ENCODE data around the gene ZC3H4. TPM values are rescaled to one million over a fixed set of nuclear protein-coding genes. Genes with fewer than 3 reads are reported as not detected.
A peak's percentile ranks its signal among the peaks of the same experiment; 100 is the strongest.

ZC3H4 gene
- total RNA-seq, 4 donors from 2014 or later = 25.5 to 40.4 (median 34.2) TPM

DNA sequence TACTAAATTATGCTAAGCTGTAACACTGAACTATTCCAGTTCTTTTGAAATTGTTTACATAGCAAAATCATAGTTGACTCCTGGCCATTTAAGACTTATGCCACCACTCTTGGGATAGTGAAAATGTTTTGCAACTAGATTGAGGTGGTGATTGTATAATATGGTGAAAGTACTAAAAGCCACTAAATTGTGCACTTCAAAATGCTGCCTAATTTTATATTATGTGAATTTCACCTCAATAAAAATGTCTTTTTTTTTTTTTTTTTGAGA, 12.0 kb upstream of the ZC3H4 start:
- TF ChIP-seq, protein P1, sequence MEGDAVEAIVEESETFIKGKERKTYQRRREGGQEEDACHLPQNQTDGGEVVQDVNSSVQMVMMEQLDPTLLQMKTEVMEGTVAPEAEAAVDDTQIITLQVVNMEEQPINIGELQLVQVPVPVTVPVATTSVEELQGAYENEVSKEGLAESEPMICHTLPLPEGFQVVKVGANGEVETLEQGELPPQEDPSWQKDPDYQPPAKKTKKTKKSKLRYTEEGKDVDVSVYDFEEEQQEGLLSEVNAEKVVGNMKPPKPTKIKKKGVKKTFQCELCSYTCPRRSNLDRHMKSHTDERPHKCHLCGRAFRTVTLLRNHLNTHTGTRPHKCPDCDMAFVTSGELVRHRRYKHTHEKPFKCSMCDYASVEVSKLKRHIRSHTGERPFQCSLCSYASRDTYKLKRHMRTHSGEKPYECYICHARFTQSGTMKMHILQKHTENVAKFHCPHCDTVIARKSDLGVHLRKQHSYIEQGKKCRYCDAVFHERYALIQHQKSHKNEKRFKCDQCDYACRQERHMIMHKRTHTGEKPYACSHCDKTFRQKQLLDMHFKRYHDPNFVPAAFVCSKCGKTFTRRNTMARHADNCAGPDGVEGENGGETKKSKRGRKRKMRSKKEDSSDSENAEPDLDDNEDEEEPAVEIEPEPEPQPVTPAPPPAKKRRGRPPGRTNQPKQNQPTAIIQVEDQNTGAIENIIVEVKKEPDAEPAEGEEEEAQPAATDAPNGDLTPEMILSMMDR (IDR thresholded peaks at IDR 0.05) = no peak
- TF ChIP-seq POLR2A (IDR thresholded peaks at IDR 0.05) (no peak), EP300 (IDR thresholded peaks at IDR 0.05) (no peak)
- no peaks in the 10 kb centered on the region for H3K9me3 ChIP-seq
- peaks cover 0 to 10% (median 0%) of the 10 kb centered on the region in 4 donors for H3K4me1 ChIP-seq
- no peak overlapping the region for H3K4me3 ChIP-seq
- no peaks in the 10 kb centered on the region for H3K27me3 ChIP-seq
- no peak for DNase-seq (ENCODE audit: low spot score in 2 of 2)
- H3K27ac ChIP-seq = no peak overlapping the region
- H3K36me3 ChIP-seq = no peaks in the 10 kb centered on the region

DNA sequence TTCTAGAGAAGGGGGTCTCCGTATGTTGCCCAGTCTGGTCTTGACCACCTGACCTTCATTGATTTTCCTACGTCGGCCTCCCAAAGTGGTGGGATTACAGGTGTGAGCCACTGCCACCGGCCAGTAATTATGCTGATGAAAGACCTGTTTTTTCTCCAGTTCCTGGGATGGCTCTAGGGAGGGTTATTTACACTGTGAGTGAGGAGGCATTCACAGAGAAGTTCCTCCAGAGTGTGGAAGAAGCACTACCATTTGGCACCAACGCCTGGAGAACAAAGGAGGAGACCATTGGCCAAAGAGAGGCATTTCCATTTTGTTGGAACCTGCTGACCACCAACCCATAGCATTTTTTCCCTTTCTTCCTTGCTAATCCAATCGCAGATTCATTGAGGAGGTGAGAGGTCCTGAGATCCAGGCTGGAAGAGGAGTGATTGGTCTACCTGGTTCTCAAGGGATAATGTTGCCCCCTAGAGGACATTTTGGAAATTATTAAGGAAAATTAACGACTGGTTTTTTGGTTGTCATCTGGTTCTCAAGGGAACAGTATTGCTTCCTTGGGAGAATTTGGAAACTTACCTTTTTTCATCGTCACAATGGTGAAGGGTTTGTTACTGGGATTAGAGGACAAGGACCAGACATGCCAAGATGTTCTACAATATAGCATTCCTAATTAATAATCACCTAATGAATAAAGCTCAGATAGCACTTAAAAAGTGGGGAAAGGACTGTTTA, 11.5 kb upstream of the ZC3H4 start:
- no peaks in the 10 kb centered on the region for H3K9me3 ChIP-seq
- no peak overlapping the region for H3K27ac ChIP-seq
- no peaks in the 10 kb centered on the region for H3K27me3 ChIP-seq
- WGBS, 2 donors = 40 to 44% methylated on average over 8 of the region's 8 CpGs
- TF ChIP-seq POLR2A (IDR thresholded peaks at IDR 0.05) (no peak), EP300 (IDR thresholded peaks at IDR 0.05) (peak in 1 of 2 donors; percentile 12)
- TF ChIP-seq, protein P1 (IDR thresholded peaks at IDR 0.05) = peak; percentile 55 to 90 (median 77)
- H3K4me3 ChIP-seq = no peak overlapping the region
- DNase-seq (ENCODE audit: low spot score in 2 of 2) = no peak
- no peaks in the 10 kb centered on the region for H3K36me3 ChIP-seq
- peaks cover 0 to 7% (median 0%) of the 10 kb centered on the region in 4 donors for H3K4me1 ChIP-seq

DNA sequence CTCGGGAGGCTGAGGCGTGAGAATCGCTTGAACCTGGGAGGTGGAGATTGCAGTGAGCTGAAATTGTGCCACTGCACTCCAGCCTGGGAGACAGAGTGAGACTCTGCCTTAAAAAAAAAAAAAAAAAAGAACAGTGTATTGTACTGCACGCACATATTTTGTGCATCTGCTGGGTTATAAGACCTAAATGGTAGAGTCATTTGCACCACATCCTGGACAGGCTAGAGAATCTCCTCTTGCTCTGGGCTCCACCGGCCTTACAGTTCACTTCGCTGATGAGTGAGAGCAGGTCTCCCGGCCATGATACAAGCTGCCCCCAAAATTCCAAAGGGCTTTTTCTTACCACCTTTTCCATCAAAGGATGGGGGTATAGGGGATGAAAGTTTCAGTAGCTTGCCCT, 9.8 kb upstream of the ZC3H4 start:
- Histone ChIP-seq H3K27me3 (no peaks in the 10 kb centered on the region), H3K4me1 (peaks cover 0 to 7% (median 0%) of the 10 kb centered on the region in 4 donors), H3K4me3 (no peak overlapping the region), H3K9me3 (no peaks in the 10 kb centered on the region), H3K27ac (no peak overlapping the region), H3K36me3 (no peaks in the 10 kb centered on the region)
- 84 to 86% methylated on average over 7 of the region's 7 CpGs for WGBS, 2 donors
- TF ChIP-seq POLR2A (IDR thresholded peaks at IDR 0.05) (no peak), EP300 (IDR thresholded peaks at IDR 0.05) (no peak)
- TF ChIP-seq, protein P1 (IDR thresholded peaks at IDR 0.05) = no peak
- no peak for DNase-seq (ENCODE audit: low spot score in 2 of 2)

DNA sequence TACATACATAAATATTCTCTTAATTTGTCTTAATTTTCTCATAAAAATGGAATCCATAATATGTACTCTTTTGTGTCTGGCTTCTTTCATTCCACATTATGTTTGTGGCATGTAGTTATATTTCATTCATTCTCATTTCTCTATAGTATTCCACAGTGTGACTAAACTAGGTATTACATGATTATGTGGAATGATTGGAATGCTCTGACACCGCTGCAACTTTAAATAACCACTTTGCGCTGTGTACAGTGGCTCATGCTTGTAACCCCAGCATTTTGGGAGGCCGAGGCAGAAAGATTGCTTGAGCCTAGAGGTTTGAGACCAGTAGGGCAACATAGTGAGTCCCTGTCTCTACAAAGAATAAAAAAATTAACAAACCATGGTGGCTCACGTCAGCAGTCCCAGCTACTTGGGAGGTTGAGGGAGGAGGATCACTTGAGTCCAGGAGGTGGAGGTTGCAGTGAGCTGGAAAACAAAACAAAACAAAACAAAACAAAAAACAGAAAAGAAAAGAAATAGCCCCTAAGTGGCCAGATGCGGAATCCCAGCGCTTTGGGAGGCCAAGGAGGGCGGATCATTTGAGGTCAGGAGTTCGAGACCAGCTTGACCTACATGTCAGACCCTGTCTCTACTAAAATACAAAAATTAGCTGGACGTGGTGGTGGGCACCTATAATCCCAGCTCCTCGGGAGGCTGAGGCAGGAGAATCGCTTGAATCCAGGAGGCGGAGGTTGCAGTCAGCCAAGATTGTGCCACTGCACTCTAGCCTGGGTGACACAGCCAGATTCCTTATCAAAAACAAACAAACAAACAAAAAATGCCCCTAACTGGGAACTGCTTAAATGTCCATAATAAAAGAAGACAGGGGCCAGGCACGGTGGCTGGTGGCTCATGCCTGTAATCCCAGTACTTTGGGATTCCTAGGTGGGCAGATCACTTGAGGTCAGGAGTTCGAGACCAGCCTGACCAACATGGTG, 9.1 kb upstream of the ZC3H4 start:
- Histone ChIP-seq H3K27me3 (no peaks in the 10 kb centered on the region), H3K4me1 (peaks cover 0 to 7% (median 0%) of the 10 kb centered on the region in 4 donors), H3K9me3 (no peaks in the 10 kb centered on the region), H3K4me3 (no peak overlapping the region), H3K36me3 (no peaks in the 10 kb centered on the region), H3K27ac (no peak overlapping the region)
- WGBS, 2 donors = 69 to 76% methylated on average over 14 of the region's 14 CpGs
- TF ChIP-seq, protein P1 (IDR thresholded peaks at IDR 0.05) = no peak
- TF ChIP-seq POLR2A (IDR thresholded peaks at IDR 0.05) = no peak
- no peak for TF ChIP-seq EP300 (IDR thresholded peaks at IDR 0.05)
- no peak for DNase-seq (ENCODE audit: low spot score in 2 of 2)

All from tibial nerve (tissue), 4 donors.